Midbrain (tissue), 1 donor: ENCODE measurements around the gene SMIM9.

Experiments
- DNase-seq: peaks from one replicate; lab custom pipeline; 2025; lab: John Stamatoyannopoulos, UW

SMIM9 gene

DNA sequence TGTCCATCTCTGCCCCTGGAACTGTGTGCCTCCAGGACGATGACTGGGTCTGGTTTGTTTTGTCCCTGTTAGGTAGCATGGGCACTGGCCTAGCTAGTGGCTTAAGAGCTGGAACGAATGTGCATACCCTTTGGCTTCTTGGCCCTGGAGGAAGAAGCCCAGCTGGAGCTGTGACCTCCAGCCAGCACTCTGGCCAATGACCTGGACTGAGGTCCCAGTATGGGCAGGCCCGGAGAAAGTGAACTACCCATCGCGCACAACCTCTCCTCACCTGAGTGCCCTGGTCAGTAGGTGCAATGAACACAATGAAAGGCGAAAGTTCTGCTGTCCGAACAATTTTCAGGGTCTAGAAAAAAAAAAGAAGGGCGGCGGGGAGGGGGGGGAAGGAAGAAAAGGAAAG lies 53.5 kb downstream of the SMIM9 start:
- no peak for DNase-seq

GRCh38 chrX:154779261-154779660 lies 55.2 kb downstream of the SMIM9 start:
- DNase-seq, result no peak

- DNase-seq, result no peak
Measured at GRCh38 chrX:154776753-154777152, 57.7 kb downstream of the SMIM9 start.

GRCh38 chrX:154775419-154776349 lies 58.8 kb downstream of the SMIM9 start:
- no peak for DNase-seq

- DNase-seq, result no peak
Measured at GRCh38 chrX:154774622-154775021, 59.8 kb downstream of the SMIM9 start.
